Endodermal cell (in vitro differentiated cells): ENCODE data around the gene TAB2. TPM values are rescaled to one million over a fixed set of nuclear protein-coding genes. Genes with fewer than 3 reads are reported as not detected.

Source experiments
- DNase-seq: peaks from one replicate; pipeline ENCODE4 v3.0.0-alpha.2; 2017
- H3K27ac ChIP-seq: 2 replicates; pipeline ENCODE4 v1.5.1; 2013; ENCODE audit warnings: mild to moderate bottlenecking, low read depth, low read length, moderate library complexity
- H3K27me3 ChIP-seq: 2 replicates; pipeline ENCODE4 v1.6.1; 2013; ENCODE audit warnings: mild to moderate bottlenecking, low read length, moderate library complexity; ENCODE audit not compliant: insufficient read depth, control insufficient read depth, poor library complexity, severe bottlenecking
- H3K36me3 ChIP-seq: 2 replicates; pipeline ENCODE4 v1.7.0; 2013; ENCODE audit warnings: mild to moderate bottlenecking, low read length, moderate library complexity; ENCODE audit not compliant: control insufficient read depth, insufficient read depth
- H3K4me1 ChIP-seq: one replicate; pipeline ENCODE4 v1.7.0; 2013; ENCODE audit warnings: low read length; ENCODE audit not compliant: control insufficient read depth, insufficient read depth
- H3K4me3 ChIP-seq: 2 replicates; pipeline ENCODE4 v1.5.1; 2013; ENCODE audit warnings: mild to moderate bottlenecking, low read length, moderate library complexity
- H3K9ac ChIP-seq: 2 replicates; pipeline ENCODE4 v1.6.1; 2013; ENCODE audit warnings: mild to moderate bottlenecking, low read length, moderate library complexity; ENCODE audit not compliant: poor library complexity, severe bottlenecking; ENCODE audit errors: extremely low read depth
- H3K9me3 ChIP-seq: 2 replicates; pipeline ENCODE4 v1.6.1; 2013; ENCODE audit warnings: mild to moderate bottlenecking, low read length, moderate library complexity; ENCODE audit not compliant: control insufficient read depth
- H3K27ac Mint-ChIP-seq: 2 replicates; pipeline ENCODE4 v1.8.0; 2020; ENCODE audit warnings: mixed read lengths
- H3K27me3 Mint-ChIP-seq: 2 replicates; pipeline ENCODE4 v1.8.0; 2021; ENCODE audit warnings: mild to moderate bottlenecking, mixed read lengths; ENCODE audit not compliant: insufficient read depth
- H3K36me3 Mint-ChIP-seq: 2 replicates; pipeline ENCODE4 v1.8.0; 2020; ENCODE audit warnings: low read depth, mixed read lengths
- H3K4me1 Mint-ChIP-seq: 2 replicates; pipeline ENCODE4 v1.8.0; 2020; ENCODE audit warnings: mixed read lengths
- H3K4me3 Mint-ChIP-seq: 2 replicates; pipeline ENCODE4 v1.8.0; 2020; ENCODE audit warnings: mild to moderate bottlenecking, moderate library complexity, mixed read lengths
- H3K9me3 Mint-ChIP-seq: 2 replicates; pipeline ENCODE4 v1.8.0; 2020; ENCODE audit warnings: mild to moderate bottlenecking, mixed read lengths
- WGBS, 2 experiments: methylation state at CpG; one replicate each; pipeline versions ENCODE4 v1.1.5 to v1.1.7; 2013; ENCODE audit warnings: missing lambda C conversion rate in 2 of 2, mixed read lengths in 1 of 2; ENCODE audit not compliant: insufficient coverage in 1 of 2, insufficient read length in 1 of 2; 5-methylcytosine and 5-hydroxymethylcytosine counted together
- total RNA-seq, 2 donors: library from RNA; stranded (reverse); fragmentation: NEBNext Ultra II Directional in 1 of 2; extraction: Animal tissue kit (Norgen Biotek cat#: 25700) in 1 of 2; gene quantifications; 2 replicates in 1 of 2; 3 replicates in 1 of 2; pipeline ENCODE4 v1.2.1, GENCODE V29; 2021
- TF ChIP-seq, protein P1 (sequence below): fragments of 200-600 bp; sonication (generic); conservative IDR thresholded peaks from 2 replicates; pipeline ENCODE4 v1.5.0; 2021; ENCODE audit warnings: antibody characterized with exemption, mild to moderate bottlenecking

The TAB2 gene
- total RNA-seq, 2 donors from 2014 or later, result 51.1 to 54.8 TPM

- H3K4me3 ChIP-seq, result no peak overlapping the region
- Mint-ChIP-seq H3K36me3 (no peaks in the 10 kb centered on the region), H3K4me1 (no peaks in the 10 kb centered on the region), H3K9me3 (no peaks in the 10 kb centered on the region), H3K27ac (no peak overlapping the region), H3K27me3 (no peaks in the 10 kb centered on the region), H3K4me3 (no peak overlapping the region)
- H3K4me1 ChIP-seq, result no peaks in the 10 kb centered on the region
- no peak overlapping the region for H3K27ac ChIP-seq
- H3K36me3 ChIP-seq, result no peaks in the 10 kb centered on the region
- H3K9ac ChIP-seq, result no peak overlapping the region
- DNase-seq, result no peak
- WGBS, 2 experiments, result 90 to 91% methylated on average over 21 to 26 of the region's 26 CpGs
- TF ChIP-seq, protein P1, sequence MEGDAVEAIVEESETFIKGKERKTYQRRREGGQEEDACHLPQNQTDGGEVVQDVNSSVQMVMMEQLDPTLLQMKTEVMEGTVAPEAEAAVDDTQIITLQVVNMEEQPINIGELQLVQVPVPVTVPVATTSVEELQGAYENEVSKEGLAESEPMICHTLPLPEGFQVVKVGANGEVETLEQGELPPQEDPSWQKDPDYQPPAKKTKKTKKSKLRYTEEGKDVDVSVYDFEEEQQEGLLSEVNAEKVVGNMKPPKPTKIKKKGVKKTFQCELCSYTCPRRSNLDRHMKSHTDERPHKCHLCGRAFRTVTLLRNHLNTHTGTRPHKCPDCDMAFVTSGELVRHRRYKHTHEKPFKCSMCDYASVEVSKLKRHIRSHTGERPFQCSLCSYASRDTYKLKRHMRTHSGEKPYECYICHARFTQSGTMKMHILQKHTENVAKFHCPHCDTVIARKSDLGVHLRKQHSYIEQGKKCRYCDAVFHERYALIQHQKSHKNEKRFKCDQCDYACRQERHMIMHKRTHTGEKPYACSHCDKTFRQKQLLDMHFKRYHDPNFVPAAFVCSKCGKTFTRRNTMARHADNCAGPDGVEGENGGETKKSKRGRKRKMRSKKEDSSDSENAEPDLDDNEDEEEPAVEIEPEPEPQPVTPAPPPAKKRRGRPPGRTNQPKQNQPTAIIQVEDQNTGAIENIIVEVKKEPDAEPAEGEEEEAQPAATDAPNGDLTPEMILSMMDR, result no peak
- no peaks in the 10 kb centered on the region for H3K9me3 ChIP-seq
- H3K27me3 ChIP-seq, result no peaks in the 10 kb centered on the region
Observed at GRCh38 chr6:149429427-149430360, 112.2 kb downstream of the TAB2 start.

GRCh38 chr6:149431905-149432775 is 114.6 kb downstream of the TAB2 start:
- Mint-ChIP-seq H3K4me3 (no peak overlapping the region), H3K27ac (no peak overlapping the region), H3K36me3 (no peaks in the 10 kb centered on the region), H3K9me3 (no peaks in the 10 kb centered on the region), H3K27me3 (no peaks in the 10 kb centered on the region), H3K4me1 (no peaks in the 10 kb centered on the region)
- peak; percentile 99 for DNase-seq
- H3K9ac ChIP-seq, result no peak overlapping the region
- H3K9me3 ChIP-seq, result no peaks in the 10 kb centered on the region
- WGBS, 2 experiments, result 0 to 41% methylated on average over 3 to 19 of the region's 19 CpGs
- H3K4me1 ChIP-seq, result no peaks in the 10 kb centered on the region
- TF ChIP-seq, protein P1, result peak; percentile 95
- no peak overlapping the region for H3K27ac ChIP-seq
- H3K4me3 ChIP-seq, result no peak overlapping the region
- H3K27me3 ChIP-seq, result no peaks in the 10 kb centered on the region
- no peaks in the 10 kb centered on the region for H3K36me3 ChIP-seq

- H3K4me3 ChIP-seq, result no peak overlapping the region
- H3K4me1 ChIP-seq, result no peaks in the 10 kb centered on the region
- no peaks in the 10 kb centered on the region for H3K36me3 ChIP-seq
- no peak for DNase-seq
- no peak overlapping the region for H3K27ac ChIP-seq
- TF ChIP-seq, protein P1, result no peak
- no peak overlapping the region for H3K9ac ChIP-seq
- Mint-ChIP-seq H3K9me3 (no peaks in the 10 kb centered on the region), H3K4me1 (no peaks in the 10 kb centered on the region), H3K27ac (no peak overlapping the region), H3K27me3 (no peaks in the 10 kb centered on the region), H3K36me3 (no peaks in the 10 kb centered on the region), H3K4me3 (no peak overlapping the region)
- 65 to 89% methylated on average over 2 of the region's 2 CpGs for WGBS, 2 experiments
- no peaks in the 10 kb centered on the region for H3K9me3 ChIP-seq
- H3K27me3 ChIP-seq, result no peaks in the 10 kb centered on the region
Observed at GRCh38 chr6:149433405-149433804, 115.9 kb downstream of the TAB2 start.
